ENCODE results near the gene WRAP73.

Gene WRAP73

DNA sequence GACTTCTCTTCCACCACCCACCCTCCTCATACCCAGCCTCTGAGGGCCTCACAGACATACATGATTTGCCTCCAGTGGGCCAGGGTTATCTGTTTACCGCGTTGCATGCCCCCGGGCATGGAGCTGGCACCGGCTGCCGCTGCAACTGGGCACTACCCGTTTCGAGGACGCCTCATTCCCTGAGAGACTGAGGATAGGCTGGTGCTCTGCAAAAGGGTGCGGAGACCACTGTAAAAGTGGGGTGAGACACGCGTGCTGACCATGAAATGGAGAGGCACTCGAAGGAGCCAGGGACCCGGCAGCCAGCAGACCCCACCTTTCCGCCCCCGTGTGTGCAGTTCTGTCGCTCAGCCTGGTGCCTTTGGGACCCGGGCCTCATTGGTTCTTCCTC, 23.1 kb upstream of the WRAP73 start:
- Histone ChIP-seq H3K9me3 (ENCODE audit: insufficient read depth, low read depth, low read length) (no peaks in the 10 kb centered on the region), H3K4me1 (ENCODE audit: insufficient read depth, low read length) (peaks cover 4% of the 10 kb centered on the region; the same call in 1 of the 2 replicates), H3K36me3 (ENCODE audit: insufficient read depth, low read depth, low read length) (no peaks in the 10 kb centered on the region), H3K9ac (ENCODE audit: low read depth, low read length) (no peak overlapping the region), H3K27ac (ENCODE audit: low read length) (no peak overlapping the region), H3K27me3 (ENCODE audit: insufficient read depth, low read length) (peaks cover 17% of the 10 kb centered on the region), H3K4me3 (ENCODE audit: low read length) (no peak overlapping the region)

- Histone ChIP-seq H3K27ac (ENCODE audit: low read length) (no peak overlapping the region), H3K27me3 (ENCODE audit: insufficient read depth, low read length) (peaks cover 21% of the 10 kb centered on the region), H3K9me3 (ENCODE audit: insufficient read depth, low read depth, low read length) (no peaks in the 10 kb centered on the region), H3K36me3 (ENCODE audit: insufficient read depth, low read depth, low read length) (no peaks in the 10 kb centered on the region), H3K9ac (ENCODE audit: low read depth, low read length) (no peak overlapping the region), H3K4me3 (ENCODE audit: low read length) (no peak overlapping the region), H3K4me1 (ENCODE audit: insufficient read depth, low read length) (peaks cover 4% of the 10 kb centered on the region; the same call in 1 of the 2 replicates)
These were observed 22.5 kb upstream of the WRAP73 start for GRCh38 chr1:3672231-3672970.

DNA sequence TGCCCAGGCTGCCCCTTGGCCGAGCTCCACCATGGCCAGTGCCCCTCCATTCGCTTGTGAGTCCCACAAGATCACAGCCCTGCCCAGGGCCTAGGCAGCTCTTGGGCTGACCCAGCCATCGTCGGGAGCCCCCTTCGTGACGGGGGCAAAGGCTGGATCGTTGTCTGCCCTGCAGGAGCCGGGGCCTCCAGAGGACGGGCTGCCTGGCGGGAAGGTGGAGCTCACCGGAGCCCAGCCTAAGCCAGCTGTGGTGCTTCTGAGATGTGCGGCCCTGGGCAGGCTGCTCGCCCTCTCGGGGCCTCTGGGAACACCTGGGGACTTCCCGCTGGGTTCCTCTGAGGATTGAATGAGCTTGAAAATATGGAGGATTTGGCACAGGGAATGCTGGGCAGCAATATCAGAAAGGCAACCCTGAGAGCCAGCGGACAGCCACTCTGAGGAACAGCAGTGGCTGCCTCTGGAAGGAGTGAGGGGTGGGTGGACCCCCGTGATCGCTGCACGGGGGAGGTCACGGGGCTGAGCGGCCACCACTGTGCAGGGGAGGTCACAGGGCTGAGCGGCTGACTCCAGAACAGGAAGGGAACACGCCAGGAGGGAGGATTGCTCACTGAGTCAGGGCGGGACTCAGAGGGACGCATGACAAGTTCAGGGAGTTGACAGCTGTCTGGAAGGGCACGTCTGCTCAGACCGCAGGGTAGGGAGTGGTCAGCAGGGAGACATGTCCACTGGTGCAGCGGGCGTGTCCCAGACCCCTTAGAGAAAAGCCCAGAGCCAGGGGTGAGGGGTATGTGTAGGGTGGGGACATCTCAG, 21.7 kb upstream of the WRAP73 start:
- H3K9me3 ChIP-seq (ENCODE audit: insufficient read depth, low read depth, low read length) = no peaks in the 10 kb centered on the region
- no peak overlapping the region for H3K9ac ChIP-seq (ENCODE audit: low read depth, low read length)
- H3K4me3 ChIP-seq (ENCODE audit: low read length) = no peak overlapping the region
- H3K27me3 ChIP-seq (ENCODE audit: insufficient read depth, low read length) = peaks cover 21% of the 10 kb centered on the region
- H3K36me3 ChIP-seq (ENCODE audit: insufficient read depth, low read depth, low read length) = no peaks in the 10 kb centered on the region
- peaks cover 4% of the 10 kb centered on the region; the same call in 1 of the 2 replicates for H3K4me1 ChIP-seq (ENCODE audit: insufficient read depth, low read length)
- H3K27ac ChIP-seq (ENCODE audit: low read length) = no peak overlapping the region

DNA sequence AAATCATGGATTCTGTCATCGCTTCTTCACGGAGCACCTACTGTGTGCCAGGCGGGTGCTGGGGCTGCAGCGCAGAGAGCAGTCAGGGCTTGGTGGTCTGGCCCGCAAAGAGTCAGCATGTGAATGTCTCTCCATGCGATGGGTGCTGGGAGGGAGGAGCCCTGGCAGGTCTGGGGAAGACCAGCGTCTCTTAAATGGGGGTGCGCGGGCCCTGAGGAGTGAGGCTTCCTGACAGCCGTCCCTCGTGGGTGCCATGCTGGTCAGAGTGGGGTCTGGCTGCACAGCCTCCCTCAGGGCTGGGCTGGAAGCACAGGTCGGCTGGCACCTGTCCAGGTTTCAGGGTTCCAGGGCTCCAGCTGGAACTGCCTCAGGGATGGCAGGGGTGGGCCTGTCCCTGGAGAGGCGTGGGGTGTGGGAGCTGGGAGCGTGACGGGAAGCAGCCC, 20.9 kb upstream of the WRAP73 start:
- no peaks in the 10 kb centered on the region for H3K9me3 ChIP-seq (ENCODE audit: insufficient read depth, low read depth, low read length)
- H3K4me1 ChIP-seq (ENCODE audit: insufficient read depth, low read length) = peaks cover 4% of the 10 kb centered on the region; the same call in 1 of the 2 replicates
- no peak overlapping the region for H3K9ac ChIP-seq (ENCODE audit: low read depth, low read length)
- H3K27me3 ChIP-seq (ENCODE audit: insufficient read depth, low read length) = peaks cover 21% of the 10 kb centered on the region
- H3K36me3 ChIP-seq (ENCODE audit: insufficient read depth, low read depth, low read length) = no peaks in the 10 kb centered on the region
- no peak overlapping the region for H3K4me3 ChIP-seq (ENCODE audit: low read length)
- no peak overlapping the region for H3K27ac ChIP-seq (ENCODE audit: low read length)

DNA sequence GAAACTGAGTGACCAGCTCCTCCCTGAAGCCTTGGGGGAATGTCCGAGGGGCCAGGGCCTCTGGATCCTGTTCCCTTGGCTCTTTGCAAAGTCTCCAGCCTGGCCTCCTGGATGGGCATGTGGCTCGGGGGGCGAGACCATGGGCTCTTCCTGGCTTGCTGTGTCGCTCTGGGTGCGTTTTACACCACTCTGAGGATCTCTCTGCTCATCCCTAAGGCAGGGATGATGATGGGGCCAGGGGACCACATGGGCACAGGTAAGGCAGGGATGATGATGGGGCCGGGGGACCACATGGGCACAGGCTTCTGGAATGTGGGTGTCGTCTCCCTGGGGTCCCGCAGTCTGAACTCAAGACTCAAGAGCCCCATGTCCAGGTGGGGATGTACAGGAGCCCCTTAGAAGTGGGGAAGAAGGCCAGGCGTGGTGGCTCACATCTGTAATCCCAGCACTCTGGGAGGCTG, 20.1 kb upstream of the WRAP73 start:
- peaks cover 4% of the 10 kb centered on the region; the same call in 1 of the 2 replicates for H3K4me1 ChIP-seq (ENCODE audit: insufficient read depth, low read length)

GRCh38 chr1:3669421-3669821, 19.5 kb upstream of the WRAP73 start:
- no peak overlapping the region for H3K9ac ChIP-seq (ENCODE audit: low read depth, low read length)
- H3K27me3 ChIP-seq (ENCODE audit: insufficient read depth, low read length) = peaks cover 21% of the 10 kb centered on the region
- no peaks in the 10 kb centered on the region for H3K36me3 ChIP-seq (ENCODE audit: insufficient read depth, low read depth, low read length)
- no peak overlapping the region for H3K4me3 ChIP-seq (ENCODE audit: low read length)
- H3K9me3 ChIP-seq (ENCODE audit: insufficient read depth, low read depth, low read length) = no peaks in the 10 kb centered on the region
- H3K4me1 ChIP-seq (ENCODE audit: insufficient read depth, low read length) = peaks cover 1% of the 10 kb centered on the region; the same call in 1 of the 2 replicates
- no peak overlapping the region for H3K27ac ChIP-seq (ENCODE audit: low read length)

More for the DNA sequence above, 20.1 kb upstream of the WRAP73 start:
- Histone ChIP-seq H3K36me3 (ENCODE audit: insufficient read depth, low read depth, low read length) (no peaks in the 10 kb centered on the region), H3K9me3 (ENCODE audit: insufficient read depth, low read depth, low read length) (no peaks in the 10 kb centered on the region), H3K9ac (ENCODE audit: low read depth, low read length) (no peak overlapping the region), H3K27ac (ENCODE audit: low read length) (no peak overlapping the region), H3K27me3 (ENCODE audit: insufficient read depth, low read length) (peaks cover 21% of the 10 kb centered on the region), H3K4me3 (ENCODE audit: low read length) (no peak overlapping the region)

DNA sequence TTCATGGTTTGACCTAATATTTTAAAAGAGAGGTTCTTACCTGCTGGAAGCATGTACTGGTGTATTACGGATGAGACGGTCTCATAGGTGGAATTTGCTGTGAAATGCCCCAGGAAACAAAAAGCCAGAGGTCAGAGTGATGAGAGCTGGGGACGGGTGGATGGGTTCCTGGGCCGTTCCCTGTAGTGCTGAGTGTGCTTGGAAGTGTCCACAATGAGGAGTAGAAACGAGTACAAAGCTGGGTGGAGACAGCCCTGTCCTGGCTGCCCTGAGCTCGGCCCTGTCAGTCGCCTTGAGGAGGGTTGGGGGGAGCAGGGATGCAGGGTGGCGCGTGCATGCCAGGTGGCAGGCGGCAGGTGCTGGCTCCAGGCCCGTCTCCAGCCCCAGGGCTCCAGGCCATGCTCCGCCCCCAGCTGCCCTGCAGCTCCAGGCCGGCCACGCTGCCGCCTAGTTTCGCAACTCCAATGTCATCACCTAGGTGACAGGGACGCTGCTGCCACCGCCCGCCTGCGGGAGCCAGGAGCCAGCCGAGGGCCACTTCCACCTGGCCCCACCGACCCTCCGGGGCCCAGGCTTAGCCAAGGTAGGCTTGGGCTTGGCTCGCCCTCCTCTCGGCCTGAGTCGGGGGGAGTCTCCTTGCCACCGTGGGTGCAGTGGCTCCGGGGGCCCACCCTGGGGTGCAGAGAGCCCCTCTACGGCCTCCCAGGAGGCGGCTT, 18.8 kb upstream of the WRAP73 start:
- Histone ChIP-seq H3K9ac (ENCODE audit: low read depth, low read length) (no peak overlapping the region), H3K27me3 (ENCODE audit: insufficient read depth, low read length) (peaks cover 21% of the 10 kb centered on the region), H3K4me3 (ENCODE audit: low read length) (no peak overlapping the region)

GRCh38 chr1:3668148-3668547, 18.2 kb upstream of the WRAP73 start:
- Histone ChIP-seq H3K27me3 (ENCODE audit: insufficient read depth, low read length) (peaks cover 21% of the 10 kb centered on the region), H3K36me3 (ENCODE audit: insufficient read depth, low read depth, low read length) (no peaks in the 10 kb centered on the region), H3K9me3 (ENCODE audit: insufficient read depth, low read depth, low read length) (no peaks in the 10 kb centered on the region), H3K9ac (ENCODE audit: low read depth, low read length) (no peak overlapping the region), H3K27ac (ENCODE audit: low read length) (no peak overlapping the region), H3K4me3 (ENCODE audit: low read length) (no peak overlapping the region), H3K4me1 (ENCODE audit: insufficient read depth, low read length) (no peaks in the 10 kb centered on the region)

More for the DNA sequence above, 18.8 kb upstream of the WRAP73 start:
- H3K27ac ChIP-seq (ENCODE audit: low read length) = no peak overlapping the region
- H3K4me1 ChIP-seq (ENCODE audit: insufficient read depth, low read length) = no peaks in the 10 kb centered on the region
- no peaks in the 10 kb centered on the region for H3K36me3 ChIP-seq (ENCODE audit: insufficient read depth, low read depth, low read length)
- H3K9me3 ChIP-seq (ENCODE audit: insufficient read depth, low read depth, low read length) = no peaks in the 10 kb centered on the region

DNA sequence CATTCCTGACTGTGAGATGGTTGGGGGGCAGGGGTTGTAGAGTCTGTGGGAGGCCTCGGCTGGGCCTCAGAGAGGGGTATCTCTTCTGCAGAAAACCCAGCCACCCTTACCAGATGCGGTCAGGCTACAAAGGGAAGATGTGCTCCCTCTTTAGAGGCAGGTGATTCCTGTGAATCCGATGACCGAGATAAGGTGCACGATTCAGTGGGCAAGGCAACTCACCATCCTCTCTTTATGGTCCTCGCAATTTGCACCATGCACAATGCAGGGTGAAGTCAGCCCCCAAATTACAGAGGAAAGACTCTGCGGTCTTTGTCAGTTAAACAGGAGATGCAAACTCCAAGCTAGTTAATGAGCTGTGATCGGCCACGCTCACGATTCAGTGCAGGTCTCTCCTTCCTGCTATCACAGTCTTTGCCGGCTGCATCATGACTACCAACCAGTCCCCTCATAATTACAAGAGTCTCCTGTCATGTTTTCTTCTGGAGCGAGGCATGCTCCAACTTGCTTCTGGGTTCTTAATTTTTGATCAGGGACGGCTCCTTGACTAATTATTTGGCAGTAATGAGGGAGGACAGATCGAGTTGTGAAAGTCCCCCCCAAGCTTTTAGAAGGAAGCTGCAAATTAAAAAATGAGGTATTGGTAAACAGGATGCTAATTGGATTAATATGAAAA, 14.9 kb upstream of the WRAP73 start:
- no peak overlapping the region for H3K4me3 ChIP-seq (ENCODE audit: low read length)
- H3K36me3 ChIP-seq (ENCODE audit: insufficient read depth, low read depth, low read length) = no peaks in the 10 kb centered on the region
- H3K9me3 ChIP-seq (ENCODE audit: insufficient read depth, low read depth, low read length) = no peaks in the 10 kb centered on the region
- H3K9ac ChIP-seq (ENCODE audit: low read depth, low read length) = no peak overlapping the region
- H3K4me1 ChIP-seq (ENCODE audit: insufficient read depth, low read length) = no peaks in the 10 kb centered on the region
- H3K27ac ChIP-seq (ENCODE audit: low read length) = no peak overlapping the region
- peaks cover 23% of the 10 kb centered on the region for H3K27me3 ChIP-seq (ENCODE audit: insufficient read depth, low read length)

DNA sequence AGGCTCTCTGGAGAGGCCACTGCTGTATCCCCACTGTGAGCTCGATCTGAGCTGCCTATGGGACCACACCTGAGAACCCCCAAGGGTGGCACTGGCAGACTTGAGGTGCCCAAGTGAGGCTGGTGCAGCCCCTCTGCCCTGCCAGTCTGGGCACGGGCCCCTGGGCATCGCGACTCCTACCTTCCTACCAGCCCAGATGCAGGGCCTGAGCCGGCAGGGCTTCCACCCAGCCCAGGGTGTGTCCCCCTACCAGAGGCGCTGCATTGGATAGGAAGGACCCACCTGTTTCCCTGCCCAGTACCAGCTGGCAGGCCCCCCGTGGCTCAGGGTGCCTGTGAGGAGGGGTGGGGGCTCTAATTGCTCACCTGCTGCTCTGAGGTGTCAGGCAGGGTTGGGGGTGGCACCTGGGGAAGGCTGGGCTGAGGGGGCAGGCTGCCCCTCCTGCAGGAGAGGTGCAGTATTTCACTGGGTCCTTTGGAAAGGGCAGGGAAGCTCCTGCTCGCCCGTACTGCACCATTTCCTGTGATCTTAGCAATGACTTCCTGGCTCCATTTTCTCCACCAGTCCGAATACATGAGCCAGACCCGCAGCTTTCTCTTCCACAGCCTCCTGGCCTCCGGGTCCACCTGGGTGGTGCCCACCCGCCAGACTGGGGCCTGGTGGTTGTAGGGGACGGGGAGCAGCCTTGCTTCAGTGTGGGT, 14.2 kb upstream of the WRAP73 start:
- H3K36me3 ChIP-seq (ENCODE audit: insufficient read depth, low read depth, low read length) = no peaks in the 10 kb centered on the region
- no peaks in the 10 kb centered on the region for H3K9me3 ChIP-seq (ENCODE audit: insufficient read depth, low read depth, low read length)
- H3K27me3 ChIP-seq (ENCODE audit: insufficient read depth, low read length) = peaks cover 27% of the 10 kb centered on the region
- no peak overlapping the region for H3K27ac ChIP-seq (ENCODE audit: low read length)
- no peak overlapping the region for H3K4me3 ChIP-seq (ENCODE audit: low read length)
- no peaks in the 10 kb centered on the region for H3K4me1 ChIP-seq (ENCODE audit: insufficient read depth, low read length)
- H3K9ac ChIP-seq (ENCODE audit: low read depth, low read length) = no peak overlapping the region
